K562 (cell line): Measurements from ENCODE around the gene FRMD4A. TPM values are rescaled to one million over a fixed set of nuclear protein-coding genes. Genes with fewer than 3 reads are reported as not detected.

Source experiments
- ATAC-seq: fragments of 200-7000 bp; cut with Tn5 transposase; 3 replicates; pipeline ENCODE4 v1.9.1; 2020; ENCODE audit warnings: moderate library complexity
- BruUV-seq: library from RNA; stranded (reverse); fragments of 400-500 nt; replicated peaks from 2 replicates; lab custom pipeline; 2021; lab: Mats Ljungman, UMichigan
- CTCF ChIA-PET: fragments of 300-600 bp; formaldehyde crosslinking; extraction: SDS; loops from one replicate; lab custom pipeline; 2021; ENCODE audit warnings: low intra/inter-chr PET ratio; lab: Yijun Ruan, JAX
- POLR2A ChIA-PET: fragments of 300-600, 350-650 bp; sonication (Branson Sonifier 250); formaldehyde crosslinking; extraction: SDS; loops from one replicate; lab custom pipeline; 2021; ENCODE audit warnings: antibody characterized with exemption, inconsistent platforms; lab: Yijun Ruan, JAX
- DNase-seq, 4 experiments: peaks; one replicate each; pipeline versions ENCODE4 v3.0.0 to v3.0.0-alpha.2; 2011 to 2018; ENCODE audit warnings: low spot score in 3 of 4, mixed read lengths in 3 of 4; ENCODE audit errors: extremely low read depth in 1 of 4
- FAIRE-seq: peaks from 2 replicates; lab custom pipeline; 2011; peaks lifted over from hg19 to GRCh38; lab: Jason Lieb, UNC
- H2AFZ ChIP-seq: 2 replicates; pipeline ENCODE4 v1.6.0; 2011; ENCODE audit warnings: low read depth, low read length, control low read depth, inconsistent platforms
- H3K27ac ChIP-seq: fragments of 200-600 bp; 3 replicates; pipeline ENCODE4 v1.8.0; 2011; ENCODE audit warnings: low read depth, mild to moderate bottlenecking, control low read depth, inconsistent platforms, low read length, moderate library complexity, mixed read lengths; ENCODE audit errors: extremely low read depth
- H3K27me3 ChIP-seq, 2 experiments: fragments of 300-600 bp in 1 of 2; 2 replicates in 1 of 2; 3 replicates in 1 of 2; pipeline versions ENCODE4 v1.6.0 to v1.8.0; 2011; ENCODE audit warnings: inconsistent platforms in 2 of 2, low read length in 2 of 2, mild to moderate bottlenecking in 1 of 2, mixed read lengths in 1 of 2, moderate library complexity in 1 of 2; ENCODE audit not compliant: control insufficient read depth in 2 of 2, insufficient read depth in 2 of 2
- H3K36me3 ChIP-seq: fragments of 300-600 bp; 3 replicates; pipeline ENCODE4 v1.8.0; 2011; ENCODE audit warnings: mild to moderate bottlenecking, low read length, inconsistent platforms; ENCODE audit not compliant: control insufficient read depth, insufficient read depth
- H3K4me1 ChIP-seq, 2 experiments: fragments of 200-600 bp in 1 of 2; replicated peaks in 1 of 2; 2 replicates in 1 of 2; 3 replicates in 1 of 2; pipeline versions ENCODE4 v1.5.1 to v1.8.0; 2011; ENCODE audit warnings: inconsistent platforms in 2 of 2, low read length in 2 of 2, mild to moderate bottlenecking in 1 of 2, mixed read lengths in 1 of 2, moderate library complexity in 1 of 2; ENCODE audit not compliant: control insufficient read depth in 2 of 2, insufficient read depth in 2 of 2
- H3K4me2 ChIP-seq: 2 replicates; pipeline ENCODE4 v1.6.1; 2011; ENCODE audit warnings: low read length, control low read depth, inconsistent platforms, mixed read lengths; ENCODE audit not compliant: insufficient read depth
- H3K4me3 ChIP-seq: fragments of 200-600 bp; sonication (generic), shearing (Covaris generic); 2 replicates; pipeline ENCODE4 v1.5.1; 2016; ENCODE audit warnings: control low read depth, inconsistent platforms
- H3K79me2 ChIP-seq: fragments of 200-600 bp; 3 replicates; pipeline ENCODE4 v1.8.0; 2011; ENCODE audit warnings: low read length, inconsistent platforms; ENCODE audit not compliant: control insufficient read depth, insufficient read depth
- H3K9ac ChIP-seq, 2 experiments: 2 replicates each; pipeline versions ENCODE4 v1.6.0 to v1.6.1; 2011; ENCODE audit warnings: low read depth in 2 of 2, low read length in 2 of 2, control low read depth in 1 of 2, inconsistent platforms in 1 of 2, mild to moderate bottlenecking in 1 of 2, mixed read lengths in 1 of 2; ENCODE audit not compliant: insufficient read depth in 1 of 2
- H3K9me1 ChIP-seq: one replicate; pipeline ENCODE4 v1.6.0; 2011; ENCODE audit warnings: inconsistent platforms, mild to moderate bottlenecking, low read length, moderate library complexity; ENCODE audit not compliant: control insufficient read depth, insufficient read depth
- H3K9me3 ChIP-seq: replicated peaks from 2 replicates; pipeline ENCODE4 v1.5.1; 2011; ENCODE audit warnings: low read depth, low read length, inconsistent platforms; ENCODE audit not compliant: control insufficient read depth, insufficient read depth
- H4K20me1 ChIP-seq: replicated peaks from 2 replicates; pipeline ENCODE4 v1.6.1; 2011; ENCODE audit warnings: low read length, inconsistent platforms, mixed read lengths; ENCODE audit not compliant: control insufficient read depth, insufficient read depth
- AFF1 ChIP-seq, 2 experiments: fragments of 450-650 bp; IDR thresholded peaks; 2 replicates each; pipeline ENCODE4 v1.6.1; 2018; ENCODE audit warnings: mild to moderate bottlenecking in 2 of 2, low read depth in 1 of 2; ENCODE audit not compliant: partially characterized antibody in 2 of 2
- BRD4 ChIP-seq: fragments of 200-600 bp; sonication (generic); IDR thresholded peaks from 2 replicates; pipeline ENCODE4 v1.6.1; 2017; ENCODE audit warnings: inconsistent platforms
- CBX3 ChIP-seq, 2 experiments: IDR thresholded peaks; 1 replicate in 1 of 2; 2 replicates in 1 of 2; pipeline ENCODE4 v1.6.1; 2012; ENCODE audit warnings: inconsistent platforms in 2 of 2, low read length in 2 of 2, borderline replicate concordance in 1 of 2, control low read depth in 1 of 2
- EGR1 ChIP-seq: fragments of 450-650 bp; conservative IDR thresholded peaks from 2 replicates; pipeline ENCODE4 v1.6.1; 2017; ENCODE audit warnings: mild to moderate bottlenecking
- IRF2 ChIP-seq: sonication (generic); formaldehyde crosslinking; IDR thresholded peaks from 2 replicates; pipeline ENCODE4 v1.8.1; 2022; ENCODE audit warnings: mild to moderate bottlenecking, missing genetic modification reagents
- KLF10 ChIP-seq: fragments of 250-450 bp; sonication (Bioruptor Pico); IDR thresholded peaks from 2 replicates; pipeline ENCODE4 v1.6.1; 2021; ENCODE audit warnings: matching md5 sums
- NR4A1 ChIP-seq, 2 experiments: fragments of 250-450 bp in 1 of 2; fragments of 450-650 bp in 1 of 2; sonication (Bioruptor Pico) in 1 of 2; IDR thresholded peaks; 2 replicates each; pipeline versions ENCODE4 v1.4.0 to v1.6.1; 2016 to 2020; ENCODE audit warnings: mild to moderate bottlenecking in 2 of 2, missing compliant biosample characterization in 1 of 2, missing genetic modification characterization in 1 of 2, moderate library complexity in 1 of 2
- PHF8 ChIP-seq: fragments of 200-600 bp; sonication (generic); IDR thresholded peaks from 2 replicates; pipeline ENCODE4 v1.6.1; 2012; ENCODE audit warnings: mixed run types, mild to moderate bottlenecking, inconsistent platforms, low read length, moderate library complexity, borderline replicate concordance
- SMARCE1 ChIP-seq: fragments of 450-650 bp; IDR thresholded peaks from 2 replicates; pipeline ENCODE4 v1.7.1; 2016; ENCODE audit warnings: mild to moderate bottlenecking
- WHSC1 ChIP-seq: IDR thresholded peaks from one replicate; pipeline ENCODE4 v1.6.1; 2012; ENCODE audit warnings: low read length, control low read depth, inconsistent platforms
- XRCC3 ChIP-seq: fragments of 450-650 bp; IDR thresholded peaks from 2 replicates; pipeline ENCODE4 v1.6.1; 2017; ENCODE audit warnings: mild to moderate bottlenecking, moderate library complexity
- ZNF384 ChIP-seq: IDR thresholded peaks from 2 replicates; pipeline ENCODE4 v1.6.1; 2012; ENCODE audit warnings: low read depth, low read length, improper control_type of control experiment
- WGBS: fragments of 100-300 bp; shearing (Covaris generic); methylation state at CpG from one replicate; pipeline ENCODE4 v1.1.6; 2016; ENCODE audit warnings: low coverage, mixed read lengths; ENCODE audit not compliant: insufficient coverage; ENCODE audit errors: missing lambda C conversion rate; 5-methylcytosine and 5-hydroxymethylcytosine counted together
- in situ Hi-C: fragments of 300-500 bp; cut with MboI; formaldehyde crosslinking; loops from 4 replicates; pipeline ENCODE4 v1.15.0; 2018; ENCODE audit warnings: inconsistent platforms, mixed read lengths
- intact Hi-C: fragments of 100-400 bp; cut with micrococcal nuclease; formaldehyde crosslinking; loops from 2 replicates; pipeline ENCODE4 v1.14.2; 2022
- polyA plus RNA-seq, 8 experiments: library from polyadenylated mRNA; depleted of rRNA in 4 of 8; stranded (reverse) in 5 of 8; unstranded in 3 of 8; fragments of >200 nt; fragmentation: Nextera tagmentation in 2 of 8; fragmentation: Illumina TruSeq in 1 of 8; extraction: Ambion mirVana in 2 of 8; extraction: Trizol in 1 of 8; gene quantifications; 2 replicates each; pipeline versions ENCODE4 v1.2.1 to v1.2.3, GENCODE V29; 2011 to 2014; ENCODE audit warnings: inconsistent platforms in 1 of 8, missing spikeins in 1 of 8
- total RNA-seq, 7 experiments: library from RNA; depleted of rRNA in 6 of 7; stranded (reverse); fragments of >200 nt in 6 of 7; fragmentation: Illumina TruSeq in 2 of 7; extraction: Trizol in 2 of 7; gene quantifications; 2 replicates each; pipeline versions ENCODE4 v1.2.1 to v1.2.3, GENCODE V29; 2011 to 2021; ENCODE audit warnings: low replicate concordance in 1 of 7
- TF ChIP-seq, protein P1 (sequence below): fragments of 450-650 bp; IDR thresholded peaks from 2 replicates; pipeline ENCODE4 v1.6.1; 2018; ENCODE audit warnings: mild to moderate bottlenecking, low read depth; ENCODE audit not compliant: partially characterized antibody
- TF ChIP-seq, protein P2 (sequence below): fragments of 250-450 bp; sonication (Bioruptor Pico); IDR thresholded peaks from 2 replicates; pipeline ENCODE4 v1.8.0; 2022; ENCODE audit warnings: moderate library complexity, mild to moderate bottlenecking, inconsistent platforms
- TF ChIP-seq, protein P3 (sequence below): fragments of 250-450 bp; sonication (Bioruptor Pico); IDR thresholded peaks from 2 replicates; pipeline ENCODE4 v1.8.0; 2021; ENCODE audit warnings: borderline replicate concordance, mild to moderate bottlenecking, moderate library complexity; ENCODE audit not compliant: poor library complexity, severe bottlenecking

FRMD4A gene
- total and polyA plus RNA-seq, 9 of the 15 experiments (the other 6 are each of a cell fraction or from before 2014, with no cell fraction given): 0.80 to 5.2 (median 3.0) TPM

GRCh38 chr10:13698217-13698616 is 632.5 kb downstream of the FRMD4A start:
- no peak for TF ChIP-seq WHSC1
- TF ChIP-seq IRF2 (CRISPR knock-in tag): no peak
- no peak for TF ChIP-seq PHF8
- no peak for TF ChIP-seq XRCC3
- TF ChIP-seq, protein P1, sequence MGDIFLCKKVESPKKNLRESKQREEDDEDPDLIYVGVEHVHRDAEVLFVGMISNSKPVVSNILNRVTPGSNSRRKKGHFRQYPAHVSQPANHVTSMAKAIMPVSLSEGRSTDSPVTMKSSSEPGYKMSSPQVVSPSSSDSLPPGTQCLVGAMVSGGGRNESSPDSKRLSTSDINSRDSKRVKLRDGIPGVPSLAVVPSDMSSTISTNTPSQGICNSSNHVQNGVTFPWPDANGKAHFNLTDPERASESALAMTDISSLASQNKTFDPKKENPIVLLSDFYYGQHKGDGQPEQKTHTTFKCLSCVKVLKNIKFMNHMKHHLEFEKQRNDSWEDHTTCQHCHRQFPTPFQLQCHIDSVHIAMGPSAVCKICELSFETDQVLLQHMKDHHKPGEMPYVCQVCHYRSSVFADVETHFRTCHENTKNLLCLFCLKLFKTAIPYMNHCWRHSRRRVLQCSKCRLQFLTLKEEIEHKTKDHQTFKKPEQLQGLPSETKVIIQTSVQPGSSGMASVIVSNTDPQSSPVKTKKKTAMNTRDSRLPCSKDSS: no peak
- TF ChIP-seq, protein P2, sequence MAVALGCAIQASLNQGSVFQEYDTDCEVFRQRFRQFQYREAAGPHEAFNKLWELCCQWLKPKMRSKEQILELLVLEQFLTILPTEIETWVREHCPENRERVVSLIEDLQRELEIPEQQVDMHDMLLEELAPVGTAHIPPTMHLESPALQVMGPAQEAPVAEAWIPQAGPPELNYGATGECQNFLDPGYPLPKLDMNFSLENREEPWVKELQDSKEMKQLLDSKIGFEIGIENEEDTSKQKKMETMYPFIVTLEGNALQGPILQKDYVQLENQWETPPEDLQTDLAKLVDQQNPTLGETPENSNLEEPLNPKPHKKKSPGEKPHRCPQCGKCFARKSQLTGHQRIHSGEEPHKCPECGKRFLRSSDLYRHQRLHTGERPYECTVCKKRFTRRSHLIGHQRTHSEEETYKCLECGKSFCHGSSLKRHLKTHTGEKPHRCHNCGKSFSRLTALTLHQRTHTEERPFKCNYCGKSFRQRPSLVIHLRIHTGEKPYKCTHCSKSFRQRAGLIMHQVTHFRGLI (CRISPR knock-in tag): no peak
- no peak for TF ChIP-seq CBX3 (IDR thresholded peaks at IDR 0.05; ENCODE audit: borderline replicate concordance in 1 of 2, low read length in 2 of 2)
- no peak for TF ChIP-seq AFF1 (IDR thresholded peaks at IDR 0.05; ENCODE audit: low read depth in 1 of 2, partially characterized antibody in 2 of 2)
- no peak for TF ChIP-seq ZNF384
- TF ChIP-seq, protein P3, sequence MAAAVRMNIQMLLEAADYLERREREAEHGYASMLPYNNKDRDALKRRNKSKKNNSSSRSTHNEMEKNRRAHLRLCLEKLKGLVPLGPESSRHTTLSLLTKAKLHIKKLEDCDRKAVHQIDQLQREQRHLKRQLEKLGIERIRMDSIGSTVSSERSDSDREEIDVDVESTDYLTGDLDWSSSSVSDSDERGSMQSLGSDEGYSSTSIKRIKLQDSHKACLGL (CRISPR knock-in tag): no peak
- TF ChIP-seq EGR1: no peak
- TF ChIP-seq SMARCE1: no peak
- TF ChIP-seq KLF10 (CRISPR knock-in tag): no peak
- no peak for TF ChIP-seq BRD4
- TF ChIP-seq NR4A1 (CRISPR knock-in tag; IDR thresholded peaks at IDR 0.05): no peak
- no peak for TF ChIP-seq NR4A1 (tag; IDR thresholded peaks at IDR 0.05)
- WGBS: 54% methylated on average over 5 of the region's 6 CpGs
- Histone ChIP-seq H3K4me2 (no peak overlapping the region), H3K4me1 (no peaks in the 10 kb centered on the region; a peak in 1 of 5 replicates), H3K27ac (no peak overlapping the region), H4K20me1 (no peaks in the 10 kb centered on the region; the same call in none of the 2 replicates), H3K9me3 (no peaks in the 10 kb centered on the region), H3K27me3 (no peaks in the 10 kb centered on the region), H3K4me3 (no peak overlapping the region), H3K79me2 (no peaks in the 10 kb centered on the region; the same call in 2 of the 3 replicates), H3K36me3 (peaks cover 7% of the 10 kb centered on the region; the same call in 2 of the 3 replicates), H2AFZ (no peak overlapping the region), H3K9me1 (no peaks in the 10 kb centered on the region), H3K9ac (no peak overlapping the region)
- no TSS peak for BruUV-seq
- no peak for ATAC-seq
- no peak for FAIRE-seq
- ChIA-PET CTCF (no interaction called here), POLR2A (interaction anchor here (1.3 kb wide), 1 partner anchor 13 kb away, joined by 3 read pairs; no protein-coding TSS in a partner anchor)
- intact Hi-C loops: no loop called here
- in situ Hi-C loops: no loop called here
- no peak for DNase-seq
